Esophagus muscularis mucosa (tissue), 4 donors: Measurements from ENCODE around the gene CHST7.
"Not testable (repeated sequence)": the region's sequence is repeated elsewhere in the genome, so short reads cannot be mapped to it uniquely, and the experiment has no call there.

Experiments used
- EP300 ChIP-seq: sonication (generic); formaldehyde crosslinking; IDR thresholded peaks from one replicate; pipeline ENCODE4 v1.6.1; 2017; ENCODE audit warnings: antibody characterized with exemption
- POLR2A ChIP-seq: fragments of 450-650 bp; IDR thresholded peaks from one replicate; pipeline ENCODE4 v1.6.1; 2017; ENCODE audit warnings: antibody characterized with exemption, moderate library complexity, mild to moderate bottlenecking, low read depth
- POLR2AphosphoS5 ChIP-seq, 2 donors: sonication (generic); formaldehyde crosslinking; IDR thresholded peaks; one replicate each; pipeline ENCODE4 v1.6.1; 2017; ENCODE audit warnings: antibody characterized with exemption in 2 of 2
- TF ChIP-seq, protein P1 (sequence below), 3 experiments: fragments of 200-600 bp in 2 of 3; fragments of 450-650 bp in 1 of 3; sonication (generic) in 2 of 3; IDR thresholded peaks; one replicate each; pipeline ENCODE4 v1.5.1; 2017 to 2019; ENCODE audit warnings: antibody characterized with exemption in 3 of 3, mild to moderate bottlenecking in 2 of 3, moderate library complexity in 1 of 3

DNA sequence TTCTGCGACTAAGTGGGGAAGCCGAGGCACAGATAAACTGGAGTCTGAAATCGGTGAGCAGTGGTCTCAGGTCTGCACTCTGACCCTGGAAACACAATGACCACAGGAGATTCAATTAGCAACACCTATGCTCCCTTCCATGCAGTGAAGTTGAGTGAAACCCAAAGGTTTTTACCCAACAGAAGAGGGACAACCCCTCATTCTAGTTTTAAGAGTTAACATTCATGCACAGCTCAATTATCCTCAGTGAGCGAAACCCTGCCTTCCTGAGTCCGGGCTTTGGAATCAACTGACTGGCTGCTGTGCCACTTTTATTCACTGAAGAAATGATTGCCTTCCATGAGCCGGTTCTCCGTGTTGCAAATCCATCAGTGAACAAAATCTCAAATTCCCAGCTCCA, 29.0 kb upstream of the CHST7 start:
- TF ChIP-seq, protein P1, sequence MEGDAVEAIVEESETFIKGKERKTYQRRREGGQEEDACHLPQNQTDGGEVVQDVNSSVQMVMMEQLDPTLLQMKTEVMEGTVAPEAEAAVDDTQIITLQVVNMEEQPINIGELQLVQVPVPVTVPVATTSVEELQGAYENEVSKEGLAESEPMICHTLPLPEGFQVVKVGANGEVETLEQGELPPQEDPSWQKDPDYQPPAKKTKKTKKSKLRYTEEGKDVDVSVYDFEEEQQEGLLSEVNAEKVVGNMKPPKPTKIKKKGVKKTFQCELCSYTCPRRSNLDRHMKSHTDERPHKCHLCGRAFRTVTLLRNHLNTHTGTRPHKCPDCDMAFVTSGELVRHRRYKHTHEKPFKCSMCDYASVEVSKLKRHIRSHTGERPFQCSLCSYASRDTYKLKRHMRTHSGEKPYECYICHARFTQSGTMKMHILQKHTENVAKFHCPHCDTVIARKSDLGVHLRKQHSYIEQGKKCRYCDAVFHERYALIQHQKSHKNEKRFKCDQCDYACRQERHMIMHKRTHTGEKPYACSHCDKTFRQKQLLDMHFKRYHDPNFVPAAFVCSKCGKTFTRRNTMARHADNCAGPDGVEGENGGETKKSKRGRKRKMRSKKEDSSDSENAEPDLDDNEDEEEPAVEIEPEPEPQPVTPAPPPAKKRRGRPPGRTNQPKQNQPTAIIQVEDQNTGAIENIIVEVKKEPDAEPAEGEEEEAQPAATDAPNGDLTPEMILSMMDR (IDR thresholded peaks at IDR 0.05), result not testable (repeated sequence)
- TF ChIP-seq POLR2A; POLR2AphosphoS5 (IDR thresholded peaks at IDR 0.05); EP300: not testable (repeated sequence)
